Ureter (tissue), 1 donor: ENCODE data around the gene SCAMP1. TPM values are rescaled to one million over a fixed set of nuclear protein-coding genes. Genes with fewer than 3 reads are reported as not detected.

Experiments
- DNase-seq: peaks from one replicate; pipeline ENCODE4 v3.0.0-alpha.2; 2020; ENCODE audit warnings: low spot score
- total RNA-seq: library from RNA; stranded (reverse); gene quantifications from one replicate; pipeline ENCODE4 v1.2.4, GENCODE V29; 2023
- donor health status: DM: yes; HTN: yes; CAD: no.

SCAMP1 gene
- total RNA-seq, 1 donor from 2014 or later: 41.1 TPM

GRCh38 chr5:78511121-78511906 lies 150.9 kb downstream of the SCAMP1 start:
- DNase-seq: no peak

GRCh38 chr5:78512435-78512834 lies 152.0 kb downstream of the SCAMP1 start:
- no peak for DNase-seq

- no peak for DNase-seq
Measured at GRCh38 chr5:78513441-78513840, 153.0 kb downstream of the SCAMP1 start.

GRCh38 chr5:78514427-78515330 lies 154.3 kb downstream of the SCAMP1 start:
- no peak for DNase-seq

GRCh38 chr5:78515670-78516069 lies 155.3 kb downstream of the SCAMP1 start:
- DNase-seq: no peak

GRCh38 chr5:78518365-78519197 lies 158.2 kb downstream of the SCAMP1 start:
- no peak for DNase-seq

GRCh38 chr5:78519198-78519941 lies 159.0 kb downstream of the SCAMP1 start:
- no peak for DNase-seq

GRCh38 chr5:78521455-78521854 lies 161.0 kb downstream of the SCAMP1 start:
- DNase-seq: no peak

- no peak for DNase-seq
Measured at GRCh38 chr5:78522476-78523260, 162.3 kb downstream of the SCAMP1 start.

GRCh38 chr5:78523314-78524193 lies 163.1 kb downstream of the SCAMP1 start:
- no peak for DNase-seq

- no peak for DNase-seq
Measured at GRCh38 chr5:78526049-78526525, 165.7 kb downstream of the SCAMP1 start.

GRCh38 chr5:78527054-78527859 lies 166.8 kb downstream of the SCAMP1 start:
- no peak for DNase-seq

GRCh38 chr5:78527925-78528324 lies 167.5 kb downstream of the SCAMP1 start:
- DNase-seq: no peak

Other genes starting within 250 kb of the SCAMP1 start
- 53.2 TPM for gene AP3B1, start 65.9 kb upstream of the SCAMP1 start, total RNA-seq